ENCODE results near the gene ZC3H18.

DNA sequence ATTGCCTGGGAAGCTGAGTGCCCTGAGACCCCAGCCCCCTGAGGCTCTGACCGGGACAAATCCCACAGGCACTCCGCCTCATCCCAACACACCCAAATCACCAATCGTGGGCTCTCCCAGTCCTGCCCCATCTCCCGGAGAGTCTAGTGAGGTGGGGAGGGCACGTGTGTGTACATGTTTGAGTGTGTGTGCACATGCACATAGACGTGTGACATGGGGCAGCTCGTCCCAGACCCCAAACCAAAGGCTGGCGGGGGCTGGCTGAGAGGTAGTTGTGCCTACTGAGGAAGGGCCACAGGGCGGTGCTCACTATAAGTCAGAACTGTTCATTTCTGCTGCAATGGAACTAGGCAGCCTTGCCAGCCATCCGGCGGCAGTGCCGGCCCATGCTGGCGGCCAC lies 107.5 kb downstream of the ZC3H18 start:
- no peak for TF ChIP-seq POLR2AphosphoS5 (IDR thresholded peaks at IDR 0.05; ENCODE audit: insufficient read depth in 1 of 2, low read depth in 1 of 2)
- TF ChIP-seq, protein P1, sequence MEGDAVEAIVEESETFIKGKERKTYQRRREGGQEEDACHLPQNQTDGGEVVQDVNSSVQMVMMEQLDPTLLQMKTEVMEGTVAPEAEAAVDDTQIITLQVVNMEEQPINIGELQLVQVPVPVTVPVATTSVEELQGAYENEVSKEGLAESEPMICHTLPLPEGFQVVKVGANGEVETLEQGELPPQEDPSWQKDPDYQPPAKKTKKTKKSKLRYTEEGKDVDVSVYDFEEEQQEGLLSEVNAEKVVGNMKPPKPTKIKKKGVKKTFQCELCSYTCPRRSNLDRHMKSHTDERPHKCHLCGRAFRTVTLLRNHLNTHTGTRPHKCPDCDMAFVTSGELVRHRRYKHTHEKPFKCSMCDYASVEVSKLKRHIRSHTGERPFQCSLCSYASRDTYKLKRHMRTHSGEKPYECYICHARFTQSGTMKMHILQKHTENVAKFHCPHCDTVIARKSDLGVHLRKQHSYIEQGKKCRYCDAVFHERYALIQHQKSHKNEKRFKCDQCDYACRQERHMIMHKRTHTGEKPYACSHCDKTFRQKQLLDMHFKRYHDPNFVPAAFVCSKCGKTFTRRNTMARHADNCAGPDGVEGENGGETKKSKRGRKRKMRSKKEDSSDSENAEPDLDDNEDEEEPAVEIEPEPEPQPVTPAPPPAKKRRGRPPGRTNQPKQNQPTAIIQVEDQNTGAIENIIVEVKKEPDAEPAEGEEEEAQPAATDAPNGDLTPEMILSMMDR (IDR thresholded peaks at IDR 0.05) = no peak
